ENCODE data around the gene ACVRL1. TPM values are rescaled to one million over a fixed set of nuclear protein-coding genes. Genes with fewer than 3 reads are reported as not detected.

Gene ACVRL1
- total RNA-seq, 1 experiment from 2014 or later: not detected

- DNase-seq (ENCODE audit: low read depth): no peak
Observed at GRCh38 chr12:51915951-51916350, 8.6 kb downstream of the ACVRL1 start.

- no peak for DNase-seq (ENCODE audit: low read depth)
Observed at GRCh38 chr12:51917041-51917590, 9.8 kb downstream of the ACVRL1 start.

GRCh38 chr12:51917746-51918453 lies 10.6 kb downstream of the ACVRL1 start:
- no peak for DNase-seq (ENCODE audit: low read depth)

GRCh38 chr12:51920046-51920445 lies 12.7 kb downstream of the ACVRL1 start:
- no peak for DNase-seq (ENCODE audit: low read depth)

- DNase-seq (ENCODE audit: low read depth): no peak
Observed at GRCh38 chr12:51921017-51921725, 13.9 kb downstream of the ACVRL1 start.

- no peak for DNase-seq (ENCODE audit: low read depth)
Observed at GRCh38 chr12:51922146-51922545, 14.8 kb downstream of the ACVRL1 start.

GRCh38 chr12:51922762-51923505 lies 15.6 kb downstream of the ACVRL1 start:
- peak; percentile 21 for DNase-seq (ENCODE audit: low read depth)

GRCh38 chr12:51923506-51924365 lies 16.4 kb downstream of the ACVRL1 start:
- no peak for DNase-seq (ENCODE audit: low read depth)

GRCh38 chr12:51924551-51925319 lies 17.4 kb downstream of the ACVRL1 start:
- no peak for DNase-seq (ENCODE audit: low read depth)

GRCh38 chr12:51925346-51926063 lies 18.2 kb downstream of the ACVRL1 start:
- DNase-seq (ENCODE audit: low read depth): no peak

- no peak for DNase-seq (ENCODE audit: low read depth)
Observed at GRCh38 chr12:51926064-51926632, 18.8 kb downstream of the ACVRL1 start.

GRCh38 chr12:51926718-51927117 lies 19.4 kb downstream of the ACVRL1 start:
- no peak for DNase-seq (ENCODE audit: low read depth)

GRCh38 chr12:51932218-51933076 lies 25.1 kb downstream of the ACVRL1 start:
- no peak for DNase-seq (ENCODE audit: low read depth)

GRCh38 chr12:51934080-51934479 lies 26.8 kb downstream of the ACVRL1 start:
- DNase-seq (ENCODE audit: low read depth): no peak

GRCh38 chr12:51937926-51938325 lies 30.6 kb downstream of the ACVRL1 start:
- no peak for DNase-seq (ENCODE audit: low read depth)

- no peak for DNase-seq (ENCODE audit: low read depth)
Observed at GRCh38 chr12:51938726-51939125, 31.4 kb downstream of the ACVRL1 start.

GRCh38 chr12:51941011-51941581 lies 33.8 kb downstream of the ACVRL1 start:
- DNase-seq (ENCODE audit: low read depth): no peak

GRCh38 chr12:51941604-51942003 lies 34.3 kb downstream of the ACVRL1 start:
- DNase-seq (ENCODE audit: low read depth): no peak
